HCT116 (cell line): ENCODE measurements around the gene ARTN.

Experiments
- EZH2 ChIP-seq: fragments of 200-600 bp; sonication (generic); IDR thresholded peaks from 2 replicates; pipeline ENCODE4 v1.6.1; 2017; ENCODE audit warnings: antibody characterized with exemption, mixed run types
- JUND ChIP-seq: IDR thresholded peaks from 2 replicates; pipeline ENCODE4 v1.6.1; 2012
- POLR2AphosphoS5 ChIP-seq: IDR thresholded peaks from 2 replicates; pipeline ENCODE4 v1.6.1; 2011; ENCODE audit warnings: mild to moderate bottlenecking, low read depth, low read length, moderate library complexity
- RAD21 ChIP-seq: IDR thresholded peaks from 2 replicates; pipeline ENCODE4 v1.6.1; 2012; ENCODE audit warnings: low read depth, mild to moderate bottlenecking
- SP1 ChIP-seq: IDR thresholded peaks from 2 replicates; pipeline ENCODE4 v1.6.1; 2012; ENCODE audit warnings: low read depth
- YY1 ChIP-seq: IDR thresholded peaks from 2 replicates; pipeline ENCODE4 v1.6.1; 2011; ENCODE audit warnings: low read length, low read depth, moderate library complexity, mild to moderate bottlenecking; ENCODE audit not compliant: insufficient replicate concordance; ENCODE audit errors: extremely low read depth
- TF ChIP-seq, protein P1 (sequence below), 3 experiments: fragments of 200-600 bp in 1 of 3; sonication (generic) in 1 of 3; IDR thresholded peaks in 2 of 3; conservative IDR thresholded peaks in 1 of 3; 2 replicates each; pipeline ENCODE4 v1.5.1; 2012 to 2017; ENCODE audit warnings: low read depth in 2 of 3, low read length in 2 of 3, antibody characterized with exemption in 1 of 3, borderline replicate concordance in 1 of 3, control low read depth in 1 of 3, mild to moderate bottlenecking in 1 of 3, mixed read lengths in 1 of 3, mixed run types in 1 of 3, moderate library complexity in 1 of 3; ENCODE audit not compliant: insufficient read depth in 1 of 3

- TF ChIP-seq POLR2AphosphoS5 (no peak), JUND (no peak), SP1 (no peak), RAD21 (no peak), EZH2 (no peak), YY1 (no peak)
- TF ChIP-seq, protein P1, sequence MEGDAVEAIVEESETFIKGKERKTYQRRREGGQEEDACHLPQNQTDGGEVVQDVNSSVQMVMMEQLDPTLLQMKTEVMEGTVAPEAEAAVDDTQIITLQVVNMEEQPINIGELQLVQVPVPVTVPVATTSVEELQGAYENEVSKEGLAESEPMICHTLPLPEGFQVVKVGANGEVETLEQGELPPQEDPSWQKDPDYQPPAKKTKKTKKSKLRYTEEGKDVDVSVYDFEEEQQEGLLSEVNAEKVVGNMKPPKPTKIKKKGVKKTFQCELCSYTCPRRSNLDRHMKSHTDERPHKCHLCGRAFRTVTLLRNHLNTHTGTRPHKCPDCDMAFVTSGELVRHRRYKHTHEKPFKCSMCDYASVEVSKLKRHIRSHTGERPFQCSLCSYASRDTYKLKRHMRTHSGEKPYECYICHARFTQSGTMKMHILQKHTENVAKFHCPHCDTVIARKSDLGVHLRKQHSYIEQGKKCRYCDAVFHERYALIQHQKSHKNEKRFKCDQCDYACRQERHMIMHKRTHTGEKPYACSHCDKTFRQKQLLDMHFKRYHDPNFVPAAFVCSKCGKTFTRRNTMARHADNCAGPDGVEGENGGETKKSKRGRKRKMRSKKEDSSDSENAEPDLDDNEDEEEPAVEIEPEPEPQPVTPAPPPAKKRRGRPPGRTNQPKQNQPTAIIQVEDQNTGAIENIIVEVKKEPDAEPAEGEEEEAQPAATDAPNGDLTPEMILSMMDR (IDR thresholded peaks at IDR 0.05 in 2 of 3, conservative IDR thresholded peaks at IDR 0.05 in 1 of 3; ENCODE audit: borderline replicate concordance in 1 of 3, insufficient read depth in 1 of 3, low read depth in 2 of 3, low read length in 2 of 3): no peak
Observed at GRCh38 chr1:43908226-43908625, 25.4 kb upstream of the ARTN start.
